Right ventricle myocardium inferior (tissue), 1 donor: ENCODE measurements around the gene CACNG6. TPM values are rescaled to one million over a fixed set of nuclear protein-coding genes. Genes with fewer than 3 reads are reported as not detected.
"Not testable (repeated sequence)": the region's sequence is repeated elsewhere in the genome, so short reads cannot be mapped to it uniquely, and the experiment has no call there.

ENCODE experiments used
- ATAC-seq: fragments of 200-7000 bp; cut with Tn5 transposase; one replicate; pipeline ENCODE4 v1.9.1; 2020; ENCODE audit warnings: mild to moderate bottlenecking, moderate library complexity
- DNase-seq: peaks from one replicate; pipeline ENCODE4 v3.0.0; 2021; ENCODE audit errors: missing footprints
- intact Hi-C: fragments of 100-400 bp; cut with DNase I; formaldehyde crosslinking; loops from one replicate; pipeline ENCODE4 v1.11.0; 2022
- total RNA-seq: library from RNA; stranded (reverse); fragmentation: NEBNext Ultra II Directional; extraction: Animal tissue kit (Norgen Biotek cat#: 25700); gene quantifications from one replicate; pipeline ENCODE4 v1.2.1, GENCODE V29; 2021
- donor health status: DM: no; HTN: yes; CAD: no; lungs with severe emphysema.

Gene CACNG6
- total RNA-seq, 1 donor from 2014 or later = not detected

DNA sequence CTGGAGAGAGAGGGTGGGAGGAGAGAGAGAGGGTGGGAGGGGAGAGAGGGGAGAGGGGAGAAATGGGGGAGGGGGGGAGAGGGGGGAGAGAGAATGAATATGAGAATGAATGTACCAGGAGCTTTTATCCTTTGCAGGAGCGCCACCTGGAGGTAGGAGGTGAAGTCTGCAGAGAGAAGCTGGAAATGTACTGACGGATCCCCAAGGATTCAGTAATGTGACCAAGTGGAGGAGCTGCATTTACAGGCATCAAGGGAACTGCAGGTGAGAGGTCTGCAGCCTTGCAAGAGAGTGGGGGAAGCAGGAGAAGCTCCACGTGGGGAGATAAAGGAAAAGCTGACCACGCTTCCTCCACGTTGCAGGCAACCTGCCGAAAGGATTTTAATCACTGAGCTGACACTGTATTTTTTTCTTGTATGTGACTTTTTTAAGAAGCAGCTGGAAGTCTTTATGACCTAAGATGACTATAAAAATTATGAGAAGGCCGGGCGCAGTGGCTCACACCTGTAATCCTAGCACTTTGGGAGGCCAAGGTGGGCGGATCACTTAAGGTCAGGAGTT is 38.6 kb downstream of the CACNG6 start:
- DNase-seq (no peak), ATAC-seq (no peak)
- intact Hi-C loops = loop anchor here (10.0 kb wide), 1 partner anchor 225 kb away; no protein-coding TSS in a partner anchor

DNA sequence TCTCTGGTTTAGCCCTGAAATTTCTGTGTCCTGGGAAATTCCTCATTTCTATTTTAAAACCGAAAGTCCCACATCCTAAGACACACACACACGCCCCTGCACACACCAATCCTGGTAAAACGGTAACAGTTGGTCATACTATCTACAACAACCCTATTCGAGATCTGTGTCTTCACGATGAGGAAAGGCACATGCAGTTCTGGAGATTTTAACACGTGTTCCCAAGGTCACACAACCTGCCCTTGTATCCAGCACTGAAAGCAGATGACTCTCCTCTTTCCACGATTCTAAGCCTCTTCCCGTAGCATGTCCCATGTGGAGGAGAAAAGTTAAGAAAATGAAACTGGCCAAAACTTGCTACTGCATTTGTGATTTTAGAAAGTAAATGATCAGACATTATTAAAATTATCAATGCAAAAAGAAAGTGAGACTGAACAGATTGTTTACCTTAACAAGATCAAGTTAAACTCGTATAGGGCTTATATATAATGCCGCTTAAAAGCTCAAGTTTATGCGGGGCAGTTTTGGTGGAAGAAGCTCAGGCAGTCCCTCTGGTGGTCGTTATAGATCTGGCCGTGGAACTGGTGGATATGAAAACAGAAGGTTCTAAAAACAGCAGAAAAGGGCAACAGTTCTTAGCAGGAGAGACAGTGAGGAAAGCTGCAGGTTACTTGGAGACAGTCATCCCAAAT is 39.6 kb downstream of the CACNG6 start:
- no peak for DNase-seq
- intact Hi-C loops = no loop called here
- ATAC-seq = no peak

DNA sequence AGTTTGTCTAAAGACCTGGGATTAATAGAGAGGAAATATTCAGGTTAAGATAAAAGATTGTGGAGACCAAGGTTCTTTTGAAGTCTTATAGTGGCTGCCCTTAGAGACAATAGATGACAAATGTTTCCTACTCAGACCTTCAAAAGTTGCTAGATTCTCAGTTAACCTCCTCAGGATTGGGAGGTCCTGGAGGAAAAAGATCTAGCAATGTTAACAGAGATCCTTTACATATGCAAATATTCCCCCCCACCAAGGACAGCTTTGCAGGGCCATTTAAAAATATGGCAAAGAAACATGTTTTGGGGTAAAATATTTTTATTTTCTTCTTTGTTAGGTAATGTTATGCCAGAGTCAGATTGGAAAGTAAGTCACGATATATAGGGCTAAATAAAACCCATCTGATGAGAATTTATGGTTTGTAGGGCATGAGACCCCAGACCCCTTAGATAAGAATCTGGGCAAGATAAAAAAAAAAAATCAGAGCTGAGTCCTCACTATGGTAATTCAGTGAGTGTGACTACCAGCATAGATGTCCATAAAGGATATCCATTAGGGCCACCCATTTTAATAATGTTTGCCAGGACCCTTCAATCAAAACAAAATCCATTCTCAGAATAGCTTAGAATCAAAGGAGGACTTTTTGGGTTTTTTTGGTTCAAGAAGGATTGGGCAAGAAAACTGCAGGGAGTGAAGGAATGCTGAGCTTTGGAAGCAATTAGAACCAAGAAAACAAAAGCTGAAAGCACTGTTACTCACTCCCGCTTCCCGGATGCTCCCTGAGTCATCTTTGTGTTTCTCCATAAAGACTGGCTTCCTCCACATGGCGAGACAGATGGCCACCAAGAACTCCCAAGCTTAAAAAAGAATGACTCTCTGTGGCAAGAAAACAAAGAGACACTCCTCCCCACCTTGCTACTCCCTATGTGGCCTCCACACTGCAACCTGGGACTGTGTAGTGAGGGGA is 44.1 kb downstream of the CACNG6 start:
- no peak for ATAC-seq

DNA sequence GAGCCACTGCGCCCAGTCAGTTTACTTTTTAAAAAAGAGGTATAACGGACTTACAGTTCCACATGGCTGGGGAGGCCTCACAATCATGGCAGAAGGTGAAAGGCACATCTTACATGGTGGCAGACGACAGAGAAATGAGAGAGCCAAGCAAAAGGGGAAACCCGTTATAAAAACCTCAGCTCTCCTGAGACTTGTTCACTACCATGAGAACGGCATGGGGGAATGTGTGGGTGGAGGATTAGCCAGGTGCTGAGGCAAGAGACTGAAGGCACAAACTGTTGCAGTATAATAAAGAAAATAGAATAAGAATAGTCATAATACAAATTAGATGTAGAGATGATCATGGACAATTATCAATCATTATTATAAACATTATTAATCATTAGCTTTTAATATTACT is 45.1 kb downstream of the CACNG6 start:
- ATAC-seq = not testable (repeated sequence)

More for the DNA sequence above, 44.1 kb downstream of the CACNG6 start:
- DNase-seq = no peak
- intact Hi-C loops = no loop called here

DNA sequence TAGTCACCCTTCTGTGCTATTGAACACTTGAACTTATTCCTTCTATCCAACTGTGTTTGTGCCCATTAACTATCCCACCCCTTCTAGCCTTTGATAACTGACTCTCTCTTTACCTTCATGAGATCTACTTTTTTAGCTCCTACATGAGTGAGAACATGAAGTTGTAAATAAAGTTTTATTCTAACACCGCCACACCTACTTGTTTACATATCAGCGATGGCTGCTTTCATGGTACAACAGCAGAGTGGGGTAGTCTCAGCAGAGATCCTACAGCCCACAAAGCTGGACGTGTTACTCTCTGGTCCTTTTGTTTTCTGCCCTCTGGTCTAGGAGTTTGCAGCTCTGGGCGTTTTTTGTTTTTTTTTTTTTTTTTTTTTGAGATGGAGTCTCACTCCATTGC is 48.6 kb downstream of the CACNG6 start:
- DNase-seq (no peak), ATAC-seq (no peak)
- intact Hi-C loops = no loop called here

More for the DNA sequence above, 45.1 kb downstream of the CACNG6 start:
- DNase-seq, intact Hi-C loops: not testable (repeated sequence)

DNA sequence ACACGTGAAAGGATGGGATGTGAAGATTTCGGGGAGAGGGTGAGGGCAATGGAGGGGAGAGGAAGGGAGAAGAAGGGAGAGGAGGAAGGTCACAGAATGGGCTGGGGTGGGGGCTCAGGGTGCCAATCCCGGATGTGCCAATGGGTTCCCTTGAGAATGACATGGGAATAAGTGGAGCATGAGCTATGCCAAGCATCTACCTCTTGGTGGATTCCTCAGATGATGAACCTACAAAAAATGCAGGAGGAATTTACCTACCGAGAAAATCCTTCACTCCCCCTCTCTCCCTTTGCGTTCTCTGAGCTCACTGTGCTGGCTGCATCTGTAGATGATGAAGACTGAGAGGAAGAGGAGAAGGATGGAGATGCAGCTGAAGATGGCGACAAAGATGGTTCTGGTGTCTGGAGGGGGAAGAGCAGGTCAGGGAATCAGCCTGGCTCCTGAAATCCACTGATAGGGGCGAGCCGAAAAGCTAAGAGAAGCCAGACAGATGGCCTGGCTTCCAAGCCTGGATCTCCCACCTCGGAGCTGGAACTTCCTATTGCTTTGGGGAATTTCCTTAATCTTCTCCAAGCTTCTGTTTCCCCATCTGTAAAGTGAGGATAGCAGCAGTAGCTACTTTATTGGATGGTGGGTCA is 50.7 kb downstream of the CACNG6 start:
- DNase-seq (no peak), ATAC-seq (no peak)
- intact Hi-C loops = no loop called here

DNA sequence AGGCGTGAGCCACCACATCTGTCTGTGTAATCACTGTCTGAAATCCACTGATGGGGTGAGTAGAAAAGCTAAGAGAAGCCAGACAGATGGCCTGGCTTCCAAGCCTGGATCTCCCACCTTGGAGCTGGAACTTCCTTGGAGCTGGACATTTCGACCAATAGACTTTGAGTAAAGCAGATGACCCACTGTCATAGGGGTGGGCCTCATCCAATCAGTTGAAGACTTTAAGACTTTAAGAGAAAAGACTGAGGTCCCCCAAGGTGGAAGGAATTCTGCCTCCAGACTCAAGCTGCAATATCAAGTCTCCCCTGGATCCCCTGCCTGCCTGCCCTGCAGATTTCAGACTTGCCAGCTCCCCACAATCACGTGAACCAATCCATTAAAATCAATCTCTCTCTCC is 51.6 kb downstream of the CACNG6 start:
- DNase-seq = no peak
- intact Hi-C loops = no loop called here
- ATAC-seq = no peak

DNA sequence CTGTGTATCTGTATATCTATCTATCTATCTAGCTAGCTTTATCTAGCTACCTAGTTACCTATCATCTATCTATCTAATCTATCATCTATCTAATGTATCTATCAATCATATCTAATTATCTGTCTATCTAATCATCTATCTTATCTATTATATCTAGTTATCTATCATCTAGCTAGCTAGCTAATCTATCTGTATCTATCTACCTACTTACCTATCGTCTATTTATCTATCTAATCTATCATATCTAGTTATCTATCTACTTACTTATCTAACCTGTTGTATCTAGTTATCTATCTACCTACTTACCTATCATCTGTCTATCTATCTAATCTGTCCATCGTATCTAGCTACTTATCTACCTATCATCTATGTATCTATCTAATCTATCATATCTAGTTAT is 54.3 kb downstream of the CACNG6 start:
- ATAC-seq (no peak), DNase-seq (no peak)
- intact Hi-C loops = no loop called here

DNA sequence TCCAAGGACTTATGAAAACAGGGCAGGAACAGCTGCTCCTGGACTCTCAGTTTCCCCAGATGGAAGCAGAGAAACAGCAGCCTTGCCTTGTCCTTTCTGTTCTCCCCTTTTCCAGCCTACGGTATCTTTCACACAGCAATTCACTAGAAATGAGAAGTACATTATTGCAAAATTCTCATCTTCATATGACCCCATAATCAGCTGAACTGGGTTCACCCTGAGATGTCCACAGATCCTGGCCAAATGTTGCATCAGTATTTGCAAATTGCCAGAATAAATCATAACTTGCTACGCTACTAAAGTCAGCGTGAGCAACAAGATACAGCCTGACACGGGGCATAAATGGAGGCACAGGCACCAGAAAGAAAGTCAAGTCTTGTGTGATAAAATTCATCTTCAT is 56.2 kb downstream of the CACNG6 start:
- ATAC-seq = no peak
- intact Hi-C loops = no loop called here

More for the DNA sequence above, 56.2 kb downstream of the CACNG6 start:
- no peak for DNase-seq

Other genes starting within 250 kb of the CACNG6 start
- 0.43 TPM for gene NLRP12, start 167.3 kb upstream of the CACNG6 start, total RNA-seq
- 141 TPM for gene MYADM, start 123.8 kb upstream of the CACNG6 start, total RNA-seq
- gene PRKCG, start 109.4 kb upstream of the CACNG6 start, total RNA-seq = not detected
- not detected for gene CACNG7, start 82.4 kb upstream of the CACNG6 start, total RNA-seq
- gene CACNG8, start 28.7 kb upstream of the CACNG6 start, total RNA-seq = 0.03 TPM
- not detected for gene VSTM1, start 72.3 kb downstream of the CACNG6 start, total RNA-seq
- gene TARM1, start 89.7 kb downstream of the CACNG6 start, total RNA-seq = not detected
- 0.70 TPM for gene OSCAR, start 109.2 kb downstream of the CACNG6 start, total RNA-seq
- 561 TPM for gene NDUFA3, start 111.2 kb downstream of the CACNG6 start, total RNA-seq
- 13.4 TPM for gene TFPT, start 124.0 kb downstream of the CACNG6 start, total RNA-seq
- gene PRPF31, start 124.1 kb downstream of the CACNG6 start, total RNA-seq = 39.5 TPM
- gene CNOT3, start 146.1 kb downstream of the CACNG6 start, total RNA-seq = 17.6 TPM
- 6.6 TPM for gene LENG1, start 168.1 kb downstream of the CACNG6 start, total RNA-seq
- gene TMC4, start 181.5 kb downstream of the CACNG6 start, total RNA-seq = 0.97 TPM
- 15.1 TPM for gene MBOAT7, start 197.9 kb downstream of the CACNG6 start, total RNA-seq
- 16.1 TPM for gene TSEN34, start 199.7 kb downstream of the CACNG6 start, total RNA-seq
- gene RPS9, start 209.2 kb downstream of the CACNG6 start, total RNA-seq = 681 TPM
- 4.0 TPM for gene LILRB3, start 231.4 kb downstream of the CACNG6 start, total RNA-seq